ENCODE results near the gene ARHGAP26.
"Not testable (repeated sequence)": the region's sequence is repeated elsewhere in the genome, so short reads cannot be mapped to it uniquely, and the experiment has no call there.

Gene ARHGAP26

DNA sequence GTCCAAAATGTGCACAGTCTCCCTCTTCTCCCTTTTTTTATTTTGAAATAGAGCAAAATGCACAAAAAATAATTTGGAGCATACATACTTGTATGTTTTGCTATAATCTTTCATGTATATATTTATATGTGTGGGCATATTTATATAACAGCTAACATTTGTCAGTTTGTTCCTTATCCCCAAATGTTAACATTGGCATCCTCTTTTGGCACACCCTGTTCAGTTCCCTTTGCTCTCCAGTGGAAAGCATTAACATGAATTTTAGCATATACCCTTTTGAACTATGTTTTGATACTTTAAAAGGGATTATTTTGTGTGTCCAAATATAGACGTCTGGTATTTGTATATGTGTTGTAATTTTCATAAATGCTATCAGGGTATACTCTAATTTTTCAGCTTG lies 306.2 kb downstream of the ARHGAP26 start:
- DNase-seq: no peak

DNA sequence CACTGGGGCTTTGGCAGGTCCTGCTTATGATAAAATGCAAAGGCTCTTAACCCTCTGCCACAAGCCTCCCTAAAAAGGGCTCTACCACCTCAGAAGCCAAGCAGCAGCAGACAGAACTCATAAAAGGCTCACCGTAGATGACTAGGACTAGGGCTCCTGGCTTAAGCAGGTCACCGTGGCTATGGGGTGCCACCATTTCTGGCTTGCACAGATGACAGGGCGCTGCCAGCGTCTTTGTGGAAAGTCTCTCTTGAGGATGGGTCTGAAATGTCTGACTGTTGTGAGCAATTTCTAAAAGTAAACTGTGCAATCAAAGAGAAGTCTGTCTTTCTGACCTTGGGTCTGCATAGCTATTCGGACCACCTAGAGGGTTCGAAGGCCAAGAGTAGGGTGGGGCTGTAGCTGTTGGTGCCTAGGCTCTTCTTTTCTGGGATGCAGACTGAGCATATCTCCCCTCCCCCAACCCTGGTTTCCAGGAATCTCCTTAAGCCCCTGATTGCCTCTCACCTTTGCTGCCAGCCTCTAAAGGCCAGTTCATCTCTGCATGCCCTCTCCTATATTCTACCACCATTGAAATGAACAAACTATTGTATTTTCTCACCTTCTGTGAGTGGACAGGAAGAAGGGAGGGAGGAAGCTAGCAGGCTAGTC lies 307.4 kb downstream of the ARHGAP26 start:
- DNase-seq: no peak

DNA sequence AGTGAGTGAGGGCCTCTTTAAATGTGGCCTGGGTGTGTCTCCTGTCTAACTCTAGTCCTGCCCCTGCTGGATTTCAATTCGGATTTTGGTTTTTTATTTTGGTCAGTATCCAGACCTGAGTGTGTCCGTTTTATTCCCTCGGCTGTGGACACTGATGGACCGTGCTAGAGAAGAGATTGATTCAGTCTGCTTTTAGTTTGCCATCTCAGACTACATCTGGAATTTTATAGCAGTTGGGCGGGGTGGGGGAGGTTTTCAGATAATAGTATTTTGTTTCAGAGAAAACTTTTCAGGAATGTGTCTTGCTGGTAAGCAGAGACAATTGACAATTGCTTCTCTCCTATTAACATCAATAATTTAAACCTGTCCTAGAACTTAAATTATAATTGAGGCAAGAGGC lies 308.1 kb downstream of the ARHGAP26 start:
- no peak for DNase-seq

DNA sequence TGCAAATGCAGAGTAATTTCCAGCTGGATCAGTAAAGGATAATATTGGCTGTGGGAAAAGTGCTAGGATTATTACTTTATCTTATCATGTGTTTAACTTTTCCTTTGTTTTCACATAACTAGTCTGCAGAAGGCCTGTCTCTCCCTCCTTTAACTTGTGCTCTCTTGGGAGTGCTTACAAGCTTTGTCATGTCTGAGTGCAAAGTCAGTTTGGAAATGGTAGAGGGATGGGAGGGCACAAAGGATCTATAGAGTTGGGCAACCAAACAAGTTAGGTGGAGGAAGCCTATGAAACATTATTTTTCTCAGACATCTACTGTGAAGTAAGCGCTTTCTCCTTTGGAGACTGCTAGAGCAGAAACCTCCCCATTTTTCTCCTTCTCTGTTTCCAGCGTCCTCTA lies 308.8 kb downstream of the ARHGAP26 start:
- DNase-seq: no peak

DNA sequence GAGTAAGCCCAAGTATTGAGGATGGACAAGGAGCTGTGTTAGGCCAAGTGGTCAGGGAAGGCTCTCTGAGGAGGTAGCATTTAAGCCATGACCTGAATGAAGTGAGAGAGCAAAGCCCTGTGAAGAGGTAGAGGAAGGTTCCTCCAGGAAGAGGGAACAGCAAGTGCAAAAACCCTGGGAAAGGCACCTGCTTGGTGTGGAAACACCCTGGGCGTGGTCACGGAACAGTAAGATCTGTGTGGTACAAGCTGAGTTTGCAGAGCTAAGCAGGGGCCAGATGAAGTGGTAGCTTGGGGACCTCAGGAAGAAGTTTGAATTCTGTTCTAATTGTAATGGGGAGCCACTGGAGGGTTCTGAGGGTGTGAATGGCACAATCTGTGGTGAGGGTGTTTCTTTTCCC lies 310.2 kb downstream of the ARHGAP26 start:
- DNase-seq: no peak

DNA sequence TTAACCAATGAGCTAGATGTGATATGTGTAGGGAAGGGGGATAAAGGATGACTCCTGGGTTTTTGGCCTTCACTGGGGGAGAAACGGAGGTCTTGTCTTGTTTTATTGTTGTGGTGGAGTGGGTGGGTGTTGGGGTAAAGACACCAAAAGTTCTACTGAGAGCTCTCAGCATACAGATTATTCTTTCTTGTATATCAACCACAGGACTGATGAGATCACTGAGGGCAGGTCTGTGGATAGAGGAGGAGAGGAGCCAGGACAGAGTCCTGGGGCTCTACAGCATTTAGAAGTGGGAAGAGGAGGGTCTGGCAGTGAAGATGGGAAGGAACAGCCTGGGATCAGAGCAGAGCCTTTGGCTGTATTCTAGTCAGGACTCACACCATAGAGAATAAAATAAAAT lies 310.8 kb downstream of the ARHGAP26 start:
- no peak for DNase-seq

DNA sequence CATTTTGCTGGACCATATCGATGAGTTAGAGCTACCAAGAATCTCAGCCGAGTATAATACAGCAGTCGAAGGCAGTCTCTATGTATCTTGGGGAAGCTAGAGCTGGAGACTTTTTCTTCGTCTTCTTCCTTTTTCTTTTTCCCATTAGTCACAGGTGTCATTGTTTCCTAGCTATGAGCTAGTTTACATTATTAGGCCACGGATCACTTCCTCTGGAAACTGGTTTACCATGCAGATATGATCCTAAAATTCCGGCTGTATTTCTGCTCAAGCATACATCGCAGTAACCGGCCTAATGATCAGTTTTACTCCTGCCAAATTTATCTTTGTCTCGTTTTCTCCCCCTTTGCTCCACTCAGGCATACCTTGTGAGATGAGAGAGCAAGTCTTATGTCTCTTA lies 312.8 kb downstream of the ARHGAP26 start:
- DNase-seq: no peak

DNA sequence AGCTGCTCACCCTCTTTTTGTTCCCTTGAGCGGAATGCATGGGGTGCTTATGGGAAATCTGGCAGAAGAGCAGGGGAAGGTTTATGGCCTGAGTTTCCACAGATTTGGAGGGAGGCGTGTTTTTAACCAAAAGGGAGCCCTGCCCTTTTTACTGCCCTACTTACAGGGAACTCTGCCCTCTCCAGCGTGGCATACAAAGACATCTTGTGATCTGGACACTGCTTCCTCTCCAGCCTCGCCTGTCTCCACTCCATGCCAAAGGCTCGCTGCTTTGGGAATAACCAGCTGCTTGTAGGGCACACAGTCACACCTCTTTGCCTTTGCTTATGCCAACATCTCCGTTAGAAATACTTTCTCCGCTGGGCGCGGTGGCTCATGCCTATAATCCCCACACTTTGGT lies 314.2 kb downstream of the ARHGAP26 start:
- DNase-seq: no peak

DNA sequence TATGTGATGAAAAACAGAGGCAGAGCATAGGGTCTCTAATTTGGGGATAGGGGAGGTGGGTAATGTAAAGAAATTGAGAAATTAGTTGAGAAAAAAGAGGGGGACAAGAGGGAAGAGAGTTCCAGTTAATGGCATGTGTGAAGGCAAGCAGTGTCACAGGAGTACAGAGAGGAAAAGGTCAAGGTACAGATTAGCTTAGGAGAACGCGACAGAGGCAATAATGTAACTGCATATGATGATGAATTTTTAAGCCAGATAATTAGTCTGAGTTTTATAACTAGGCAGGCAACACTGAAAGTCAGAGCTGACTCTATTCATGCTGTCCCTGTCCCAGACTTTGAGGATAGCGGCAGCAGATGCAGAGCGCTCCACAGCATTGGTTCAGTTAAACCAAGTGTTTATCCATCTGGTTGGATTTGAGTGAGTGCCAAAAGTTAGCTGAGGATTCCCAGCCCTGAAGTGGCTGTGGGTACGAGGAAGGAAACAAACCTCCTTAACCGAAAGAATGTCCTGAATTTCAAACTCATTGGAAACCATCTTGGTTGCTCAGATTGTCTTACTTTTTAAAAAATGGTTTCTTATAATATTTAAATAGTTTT lies 315.2 kb downstream of the ARHGAP26 start:
- DNase-seq: no peak

DNA sequence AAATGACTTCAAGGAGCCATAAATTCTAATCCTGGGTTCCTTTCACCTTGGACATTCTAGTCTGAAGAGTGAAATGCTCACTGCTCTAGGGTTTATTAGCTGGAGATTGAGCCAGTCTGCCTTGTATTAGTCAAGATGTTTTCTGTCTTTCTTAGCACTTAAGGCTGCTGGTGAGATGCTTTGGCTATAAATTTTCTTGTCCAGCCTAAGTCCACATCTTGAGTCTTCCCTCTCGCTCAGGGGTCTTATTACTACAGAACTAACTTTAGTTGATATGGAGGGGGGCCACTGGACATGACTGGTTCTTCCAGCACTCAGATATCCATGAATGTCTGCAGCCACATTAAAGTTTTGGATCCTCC lies 316.4 kb downstream of the ARHGAP26 start:
- no peak for DNase-seq

DNA sequence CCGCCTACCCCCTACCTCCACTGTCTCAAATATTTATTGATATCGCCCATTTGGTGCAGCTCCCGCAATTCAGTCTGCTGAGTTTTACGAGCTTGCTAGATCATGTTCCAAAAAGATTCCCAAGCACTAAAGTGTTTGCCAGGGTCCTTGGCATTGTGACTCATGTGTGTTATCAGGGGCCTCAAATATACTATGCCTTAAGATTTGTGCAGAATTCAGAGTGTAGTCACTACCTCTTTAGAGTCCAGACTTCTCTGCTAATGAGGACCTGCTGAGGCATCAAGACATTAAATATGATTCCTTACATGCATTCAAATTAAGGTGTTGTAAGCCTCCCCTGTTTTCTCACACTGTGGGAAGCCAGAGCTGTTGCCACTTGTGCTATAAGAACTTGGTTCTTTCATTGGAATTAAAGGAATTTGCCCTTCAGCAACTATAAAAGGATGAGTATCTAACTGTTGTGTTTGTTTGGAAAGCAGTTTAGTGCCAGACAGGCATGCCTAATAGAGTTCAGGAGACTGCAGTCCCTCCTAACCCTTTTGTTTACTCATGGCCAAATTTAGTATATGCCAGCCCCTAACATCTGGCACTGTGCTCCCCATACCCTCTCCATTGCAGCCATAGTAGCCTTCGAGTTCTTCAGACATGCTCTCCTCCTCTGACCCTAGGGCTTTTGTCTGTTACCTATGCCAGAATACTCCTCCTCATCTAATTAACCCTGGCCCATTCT lies 316.9 kb downstream of the ARHGAP26 start:
- no peak for DNase-seq

DNA sequence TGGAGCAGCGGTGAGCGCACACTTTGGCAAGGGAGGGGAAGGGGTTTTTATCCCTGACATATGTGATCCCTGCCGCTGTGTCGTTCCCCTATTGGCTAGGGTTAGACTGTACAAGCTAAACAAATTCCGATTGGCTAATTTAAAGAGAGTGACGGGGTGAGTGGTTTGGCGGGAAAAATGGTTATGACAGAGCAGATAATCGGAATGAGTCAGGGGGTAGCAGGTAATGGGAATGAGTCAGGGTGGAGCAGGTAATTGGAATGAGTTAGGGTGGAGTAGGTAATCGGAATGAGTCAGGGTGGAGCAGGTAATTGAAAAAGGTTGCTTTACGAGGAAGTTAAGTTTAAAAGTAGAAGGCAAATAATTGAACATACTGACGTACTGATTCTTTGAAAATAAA lies 318.5 kb downstream of the ARHGAP26 start:
- not testable (repeated sequence) for DNase-seq

DNA sequence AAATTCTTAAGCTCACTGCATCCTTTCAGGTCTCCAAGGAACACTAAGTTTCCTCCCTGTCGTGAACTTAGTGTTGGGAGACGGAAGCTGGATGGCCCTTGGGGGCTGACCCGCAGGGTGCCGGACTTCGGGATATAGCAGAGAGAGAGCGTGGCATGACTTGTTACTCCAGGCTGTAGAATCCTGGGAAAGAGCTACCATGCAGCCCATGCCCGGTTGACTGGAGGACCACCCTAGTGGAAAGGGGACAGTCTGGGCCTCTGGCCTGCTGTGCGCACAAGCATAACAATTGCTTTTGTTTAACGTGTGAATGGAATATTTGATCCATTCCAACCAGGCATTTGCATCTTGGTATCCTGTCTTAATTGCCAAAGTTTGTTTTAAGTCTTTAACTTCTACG lies 319.9 kb downstream of the ARHGAP26 start:
- DNase-seq: not testable (repeated sequence)

DNA sequence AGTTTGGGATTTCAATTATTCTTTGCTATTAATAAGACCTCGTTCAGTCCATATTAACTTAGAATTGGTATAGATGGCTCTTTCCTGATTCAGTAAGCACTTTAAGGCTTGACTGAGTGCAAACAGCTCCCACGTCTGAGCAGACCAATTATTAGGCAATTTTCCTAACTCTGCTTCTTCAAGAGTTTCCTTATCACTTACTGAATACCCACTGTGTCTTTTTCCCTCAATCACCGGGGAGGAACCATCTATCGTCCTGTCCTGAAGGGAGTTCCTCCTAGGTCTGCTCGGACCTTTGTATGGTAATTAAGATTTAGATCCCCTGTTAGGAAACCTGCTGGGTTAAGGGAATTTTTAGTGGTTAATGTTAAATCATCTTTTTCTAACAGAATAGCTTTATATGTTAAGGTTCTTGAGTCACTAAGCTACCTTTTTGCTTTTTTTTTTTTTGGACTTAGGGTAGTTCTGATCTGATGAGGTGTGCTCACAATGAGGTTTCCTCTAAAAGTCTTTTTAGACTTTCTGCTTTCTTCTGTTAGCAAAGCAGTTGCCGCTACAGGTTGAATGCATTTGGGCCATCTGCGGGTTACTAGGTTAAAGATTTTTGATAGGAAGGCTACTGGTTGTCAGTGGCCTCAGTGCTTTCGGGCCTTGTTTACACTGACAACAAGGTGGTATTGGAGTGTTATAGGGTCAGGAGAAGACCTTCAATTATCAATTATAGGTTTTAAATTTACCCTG lies 322.7 kb downstream of the ARHGAP26 start:
- DNase-seq: not testable (repeated sequence)

DNA sequence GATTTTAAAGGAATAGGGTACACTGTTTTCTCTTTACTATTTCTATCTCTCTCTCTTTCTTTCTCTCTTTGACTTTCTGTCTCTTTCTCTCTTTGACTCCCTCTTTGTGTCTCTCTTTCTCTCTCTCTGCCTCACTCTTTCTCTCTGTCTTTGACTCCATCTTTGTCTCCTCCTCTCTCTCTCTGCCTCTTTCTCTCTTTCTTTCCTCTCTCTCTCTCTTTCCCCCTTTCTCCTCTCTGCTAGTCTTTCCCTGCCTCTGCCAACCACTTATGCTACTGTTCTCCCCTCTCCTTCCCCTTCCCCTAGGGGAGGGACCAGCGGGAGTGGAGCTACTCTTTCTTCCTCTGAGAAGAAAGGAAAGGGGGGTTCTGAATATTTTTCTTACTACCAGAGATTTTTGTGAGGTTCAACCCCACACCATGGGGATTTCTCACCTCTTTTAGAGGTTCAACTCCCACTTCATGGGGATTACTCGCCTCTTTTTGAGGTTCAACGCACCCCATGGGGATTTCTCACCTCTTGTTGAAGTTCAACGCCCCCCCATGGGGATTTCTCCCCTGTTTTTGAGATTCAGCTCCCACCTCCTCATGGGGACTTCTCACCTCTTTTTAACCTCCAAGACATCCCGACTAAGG lies 323.4 kb downstream of the ARHGAP26 start:
- no peak for DNase-seq

DNA sequence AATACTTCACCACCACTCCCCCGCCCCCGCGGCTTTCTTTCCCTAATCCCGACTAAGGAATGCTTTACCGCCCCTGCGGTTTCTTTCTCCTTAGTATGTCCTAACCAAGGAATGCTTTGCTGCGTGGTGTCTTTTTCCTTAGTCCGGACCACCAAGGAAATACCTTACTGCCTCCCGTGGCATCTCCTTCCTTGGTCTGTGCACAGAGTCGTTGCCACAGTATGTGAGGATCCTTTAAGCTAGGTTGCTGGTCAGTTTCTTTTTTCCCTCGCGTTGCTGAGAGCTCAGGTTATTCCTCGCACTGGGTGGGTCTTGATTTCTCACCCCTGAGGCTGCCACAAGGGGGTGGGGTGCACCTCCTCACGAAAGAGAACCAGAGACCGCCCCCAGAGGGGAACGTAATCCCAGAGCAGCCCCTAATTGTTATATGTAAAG lies 323.9 kb downstream of the ARHGAP26 start:
- no peak for DNase-seq

DNA sequence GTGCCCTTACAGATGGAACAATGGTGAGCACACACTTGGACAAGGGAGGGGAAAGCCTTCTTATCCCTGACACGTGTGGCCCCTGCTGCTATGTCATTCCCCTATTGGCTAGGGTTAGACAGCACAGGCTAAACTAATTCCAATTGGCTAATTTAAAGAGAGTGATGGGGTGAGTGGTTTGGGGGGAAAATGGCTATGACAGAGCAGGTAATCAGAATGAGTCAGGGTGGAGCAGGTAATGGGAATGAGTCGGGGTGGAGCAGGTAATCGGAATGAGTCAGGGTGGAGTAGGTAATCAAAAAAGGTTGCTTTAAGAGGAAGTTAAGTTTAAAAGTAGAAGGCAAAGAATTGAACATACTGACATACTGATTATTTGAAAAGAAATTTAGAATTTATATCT lies 324.4 kb downstream of the ARHGAP26 start:
- DNase-seq: not testable (repeated sequence)

DNA sequence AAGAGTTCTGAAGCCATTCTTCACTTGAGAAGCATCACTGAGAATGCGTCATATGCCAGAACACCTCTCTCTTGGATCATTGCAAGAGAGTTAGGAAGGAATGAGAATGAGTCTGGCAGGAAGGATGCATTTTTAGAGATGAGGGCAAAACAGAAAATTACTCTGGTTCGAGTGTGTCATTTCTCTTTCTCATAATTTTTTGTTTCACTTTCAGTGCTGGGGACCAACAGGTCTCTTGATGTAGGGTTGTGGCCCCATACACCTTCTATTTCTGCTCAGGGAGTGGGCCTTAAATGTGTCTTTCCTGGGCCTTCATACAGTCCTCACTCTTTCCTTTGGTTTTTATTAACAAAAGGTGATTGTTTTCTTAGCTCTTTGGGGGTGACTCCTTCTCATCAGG lies 330.9 kb downstream of the ARHGAP26 start:
- no peak for DNase-seq

DNA sequence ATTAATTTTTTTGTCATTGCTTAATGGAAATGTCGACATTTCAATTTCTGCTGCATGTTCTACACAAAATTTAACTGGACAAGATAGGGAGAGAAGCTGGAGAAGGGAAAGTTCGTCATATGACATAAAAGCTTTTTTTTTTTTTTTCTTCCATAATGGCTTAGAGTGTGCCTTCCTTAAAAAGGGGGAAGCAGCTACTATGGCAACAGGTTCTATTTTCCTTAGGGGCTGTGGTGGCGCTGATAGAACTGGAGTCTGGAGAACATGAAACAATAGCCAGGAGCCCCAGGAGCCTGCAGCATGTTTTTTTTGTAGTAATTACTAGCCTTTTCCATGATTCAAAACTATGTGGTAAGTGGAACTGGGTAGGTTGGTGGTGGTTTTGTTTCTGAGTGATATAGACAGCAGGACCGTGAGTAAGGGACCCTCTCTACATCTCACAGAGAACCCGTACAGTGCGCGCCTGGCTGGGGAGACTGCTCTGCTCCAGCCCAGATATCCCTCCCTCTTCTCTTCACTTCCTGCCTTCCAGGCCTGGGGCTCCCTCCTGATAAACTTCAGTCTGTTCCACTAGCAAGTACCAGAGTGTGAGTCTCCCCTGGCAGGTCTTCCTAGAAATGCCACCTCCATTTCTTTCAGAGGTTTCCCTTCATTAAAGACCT lies 331.7 kb downstream of the ARHGAP26 start:
- no peak for DNase-seq

DNA sequence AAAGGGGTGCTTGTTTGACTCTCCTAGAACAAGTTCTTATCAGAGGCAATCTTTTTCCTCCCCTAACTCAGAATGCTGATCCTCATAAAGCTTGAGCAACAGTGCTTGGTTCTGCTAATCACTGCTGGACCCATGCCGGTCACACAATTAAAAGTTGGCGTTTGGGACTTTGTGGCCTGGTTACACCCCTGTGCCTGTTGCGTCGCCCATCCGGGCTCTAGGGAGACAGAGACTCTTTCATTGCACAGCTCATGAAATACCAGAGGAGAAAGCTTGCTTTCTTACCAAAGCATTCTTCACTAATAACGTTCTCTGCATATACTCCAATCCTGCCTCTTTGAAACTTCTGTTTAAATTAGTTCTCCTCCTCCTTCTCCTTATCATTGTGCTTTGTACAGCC lies 332.2 kb downstream of the ARHGAP26 start:
- DNase-seq: no peak

DNA sequence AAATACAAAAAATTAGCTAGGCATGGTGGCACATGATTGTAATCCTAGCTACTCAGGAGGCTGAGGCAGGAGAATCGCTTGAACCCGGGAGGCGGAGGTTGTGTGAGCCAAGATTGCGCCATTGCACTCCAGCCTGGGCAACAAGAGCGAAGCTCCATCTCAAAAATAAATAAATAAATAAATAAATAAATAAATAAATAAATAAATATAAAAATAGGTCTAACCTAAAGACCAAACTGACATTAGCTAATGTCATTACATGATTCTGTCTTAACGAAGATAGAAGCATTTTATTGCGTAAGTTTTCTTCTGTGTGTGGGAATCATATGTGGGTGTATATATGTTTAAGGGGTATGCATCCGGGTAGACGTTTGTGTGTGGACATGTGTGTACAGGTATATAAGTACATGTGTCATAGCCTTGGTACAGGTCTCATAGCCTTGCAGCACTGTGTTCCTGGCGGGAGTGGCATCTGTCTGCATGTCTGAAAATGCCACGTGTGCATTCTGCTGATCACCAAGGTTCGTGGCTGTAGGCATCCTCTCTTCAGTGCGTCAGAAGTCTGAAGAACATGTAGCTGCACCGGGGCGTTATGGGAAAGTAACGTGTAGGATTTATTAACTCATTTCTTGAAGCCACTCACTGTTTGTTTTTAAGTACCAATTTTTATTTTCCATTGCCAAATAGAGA lies 335.2 kb downstream of the ARHGAP26 start:
- DNase-seq: no peak

DNA sequence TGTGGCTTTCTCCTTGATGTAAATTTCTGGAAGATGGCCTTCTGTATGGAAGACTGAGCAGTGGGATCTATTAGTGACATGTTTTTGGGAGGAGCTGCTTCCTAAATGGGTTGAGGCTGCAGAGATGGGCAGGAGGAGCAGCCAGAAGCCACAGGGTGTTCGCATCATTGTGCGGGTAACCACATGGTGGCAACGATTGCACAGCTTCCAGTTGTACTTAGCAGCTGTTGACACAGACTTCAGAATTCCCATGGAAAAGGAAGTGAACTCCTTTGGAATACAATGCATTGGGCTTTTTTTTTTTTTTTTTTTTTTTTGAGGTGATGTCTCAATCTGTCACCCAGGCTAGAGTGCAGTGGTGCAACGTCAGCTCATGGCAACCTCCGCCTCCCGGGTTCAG lies 336.0 kb downstream of the ARHGAP26 start:
- no peak for DNase-seq

All from NK-92 treated with Interleukin-12 subunit alpha and Interleukin-12 subunit beta, amount 100 ng/mL, for 24 hours (cell line).